SK-N-MC (cell line): ENCODE data around the gene NXF1.
"Not testable (repeated sequence)": the region's sequence is repeated elsewhere in the genome, so short reads cannot be mapped to it uniquely, and the experiment has no call there.

ENCODE experiments used
- EZH2 ChIP-seq: fragments of 200-600 bp; sonication (generic); IDR thresholded peaks from one replicate; pipeline ENCODE4 v1.6.1; 2017; ENCODE audit warnings: antibody characterized with exemption
- FOXP2 ChIP-seq: optimal IDR thresholded peaks from 2 replicates; pipeline ENCODE3; 2011; ENCODE audit warnings: mild to moderate bottlenecking, moderate library complexity; ENCODE audit not compliant: insufficient read depth; ENCODE audit errors: extremely low read length, control extremely low read depth
- POLR2AphosphoS5 ChIP-seq: IDR thresholded peaks from 2 replicates; pipeline ENCODE4 v1.6.1; 2012; ENCODE audit warnings: mild to moderate bottlenecking, low read depth, low read length, borderline replicate concordance

DNA sequence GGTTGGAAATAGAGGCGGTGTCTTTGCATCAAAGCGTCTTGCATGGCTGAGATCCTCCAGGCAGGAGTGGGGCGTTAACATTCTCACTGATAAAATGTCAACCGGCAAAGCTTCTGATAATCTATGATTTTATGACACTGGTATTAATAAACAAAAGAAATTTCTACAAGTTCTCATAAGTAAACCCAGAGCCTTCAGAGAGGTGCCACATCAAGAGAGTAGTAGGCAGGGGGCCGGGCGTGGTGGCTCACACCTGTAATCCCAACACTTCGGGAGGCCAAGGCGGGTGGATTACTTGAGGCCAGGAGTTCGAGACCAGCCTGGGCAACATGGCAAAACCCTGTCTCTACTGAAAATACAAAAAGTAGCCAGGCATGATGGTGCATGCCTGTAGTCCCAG is 37.7 kb upstream of the NXF1 start:
- not testable (repeated sequence) for TF ChIP-seq EZH2, POLR2AphosphoS5, FOXP2
